GM19463 (cell line): ENCODE results near the gene PRKAB2.
A peak's percentile ranks its signal among the peaks of the same experiment; 100 is the strongest.
"Not testable (repeated sequence)": the region's sequence is repeated elsewhere in the genome, so short reads cannot be mapped to it uniquely, and the experiment has no call there.

Experiments used
- ATAC-seq: cut with Tn5 transposase; IDR thresholded peaks from one replicate; pipeline ENCODE4 v1.9.1; 2021; ENCODE audit warnings: mild to moderate bottlenecking, moderate library complexity; ENCODE audit not compliant: unreplicated experiment

The PRKAB2 gene

DNA sequence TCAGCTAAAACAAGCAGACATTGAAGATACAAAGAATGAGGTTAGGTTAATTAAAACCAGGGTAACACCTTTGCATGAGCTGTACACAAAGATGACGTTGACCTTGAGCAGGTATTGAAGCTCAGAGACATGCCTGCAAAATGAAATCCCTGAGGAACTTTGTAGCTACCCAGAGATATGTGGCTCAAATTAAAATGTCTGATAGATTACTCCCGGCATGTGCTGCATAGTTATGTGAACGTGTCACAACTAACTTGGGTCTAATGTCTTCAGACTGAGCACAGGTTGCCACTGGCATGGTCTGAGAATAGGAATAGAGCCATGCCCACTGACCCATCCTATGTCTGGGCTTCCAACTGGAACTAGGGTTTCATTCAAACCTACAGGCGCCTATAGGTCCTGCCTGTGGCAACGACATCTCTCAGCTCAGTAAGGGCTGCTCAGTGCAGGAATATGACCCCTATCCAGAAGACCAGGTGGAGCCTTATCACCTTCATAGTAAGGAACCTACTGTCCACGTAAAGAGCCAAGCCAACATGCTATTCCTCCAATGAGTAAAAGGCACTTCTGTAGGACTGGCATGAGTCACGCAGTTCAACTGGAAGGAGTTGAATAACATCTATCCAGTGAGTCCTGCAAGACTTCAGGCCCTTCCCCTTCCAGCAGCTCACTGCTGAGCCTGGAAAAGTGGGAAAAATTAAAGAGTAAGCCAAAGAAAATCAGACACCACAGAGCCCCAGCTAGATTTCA lies 60.7 kb downstream of the PRKAB2 start:
- no peak for ATAC-seq

DNA sequence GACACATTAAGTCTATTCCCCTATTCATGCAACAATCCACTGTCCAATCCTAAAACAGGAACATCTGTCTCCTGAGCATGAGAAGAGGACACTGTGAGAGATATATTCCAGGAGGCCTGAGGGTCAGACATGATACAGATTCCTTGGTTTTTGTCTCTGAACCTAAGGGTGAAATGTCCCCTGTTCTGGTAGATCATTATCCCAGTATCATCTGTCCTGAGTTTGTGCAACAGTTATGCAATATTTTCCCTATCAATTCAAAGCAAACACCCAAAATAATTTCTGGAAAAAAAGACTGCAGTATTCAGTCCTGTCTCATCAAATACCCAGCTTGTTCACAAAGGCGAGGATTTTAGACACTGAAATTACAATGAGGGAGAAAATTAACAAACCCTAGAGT lies 61.4 kb downstream of the PRKAB2 start:
- no peak for ATAC-seq

DNA sequence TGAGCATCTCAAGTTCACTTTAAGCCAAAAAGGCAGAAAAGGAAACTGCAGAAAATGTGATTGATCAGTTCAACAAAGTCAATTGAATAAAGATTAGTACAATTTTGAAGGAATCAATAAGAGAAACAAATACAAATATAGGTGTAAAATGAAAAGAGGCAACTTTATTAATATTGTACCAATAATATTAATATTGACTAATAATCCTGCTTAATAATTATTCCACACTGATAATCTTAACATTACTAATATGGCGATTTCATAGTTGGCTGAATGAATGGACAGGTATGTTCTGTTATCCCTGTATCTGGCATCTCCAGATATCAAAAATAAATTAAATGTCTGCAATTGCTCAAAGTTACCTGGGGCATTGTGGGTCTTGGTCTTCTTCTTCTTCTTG lies 61.8 kb downstream of the PRKAB2 start:
- ATAC-seq: no peak

DNA sequence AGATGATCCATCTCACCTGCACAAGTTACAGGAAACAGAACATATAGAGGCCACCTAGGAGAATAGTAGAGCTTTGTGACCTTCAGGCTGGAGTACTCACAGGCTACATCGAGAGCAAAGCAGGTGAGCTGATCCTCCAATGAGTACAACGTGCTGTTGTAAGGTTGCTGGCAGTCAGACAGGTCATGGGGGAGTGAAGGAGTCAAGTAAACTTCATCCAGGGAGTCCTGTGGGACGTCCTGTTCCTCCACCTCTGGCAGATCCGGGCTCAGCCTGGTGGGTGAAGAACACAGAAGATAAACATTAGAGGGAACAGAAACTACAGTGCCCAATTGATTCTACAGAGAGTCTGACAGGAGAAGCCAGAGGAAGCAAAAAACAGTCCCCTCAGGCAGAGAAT lies 62.5 kb downstream of the PRKAB2 start:
- no peak for ATAC-seq

DNA sequence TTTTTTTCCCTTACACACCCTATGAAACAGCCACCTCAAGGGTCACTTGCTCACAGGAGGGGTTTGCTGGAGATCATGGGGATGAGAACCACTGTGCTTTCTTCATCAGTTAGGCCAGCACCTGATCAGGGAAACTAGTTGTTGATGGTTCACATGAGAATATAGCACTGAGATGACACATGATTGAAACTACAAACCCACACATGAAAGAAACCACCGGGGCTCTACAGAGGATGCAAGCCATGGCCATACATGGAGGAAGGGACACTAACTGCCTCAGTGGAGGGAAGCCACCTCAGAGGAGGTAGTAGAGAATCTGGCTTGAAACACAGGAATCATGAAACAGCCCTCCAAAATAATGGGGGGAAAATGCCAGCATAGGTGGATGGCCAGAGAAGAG lies 63.2 kb downstream of the PRKAB2 start:
- peak; percentile 70 for ATAC-seq

DNA sequence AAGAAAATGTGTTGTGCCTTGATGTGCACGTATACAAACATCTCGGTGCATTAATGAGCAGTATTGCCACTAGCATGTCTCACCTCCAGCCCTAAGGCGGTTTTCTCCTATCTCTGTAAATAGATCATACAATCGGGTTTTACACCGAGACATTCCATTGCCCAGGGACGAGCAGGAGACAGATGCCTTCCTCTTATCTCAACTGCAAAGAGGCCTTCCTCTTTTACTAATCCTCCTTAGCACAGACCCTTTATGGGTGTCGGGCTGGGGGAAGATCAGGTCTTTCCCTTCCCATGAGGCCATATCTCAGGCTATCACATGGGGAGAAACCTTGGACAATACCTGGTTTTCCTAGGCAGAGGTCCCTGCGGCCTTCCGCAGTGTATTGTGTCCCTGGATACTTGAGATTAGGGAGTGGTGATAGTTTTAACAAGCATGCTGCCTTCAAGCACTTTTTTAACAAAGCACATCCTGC lies 65.8 kb downstream of the PRKAB2 start:
- not testable (repeated sequence) for ATAC-seq

DNA sequence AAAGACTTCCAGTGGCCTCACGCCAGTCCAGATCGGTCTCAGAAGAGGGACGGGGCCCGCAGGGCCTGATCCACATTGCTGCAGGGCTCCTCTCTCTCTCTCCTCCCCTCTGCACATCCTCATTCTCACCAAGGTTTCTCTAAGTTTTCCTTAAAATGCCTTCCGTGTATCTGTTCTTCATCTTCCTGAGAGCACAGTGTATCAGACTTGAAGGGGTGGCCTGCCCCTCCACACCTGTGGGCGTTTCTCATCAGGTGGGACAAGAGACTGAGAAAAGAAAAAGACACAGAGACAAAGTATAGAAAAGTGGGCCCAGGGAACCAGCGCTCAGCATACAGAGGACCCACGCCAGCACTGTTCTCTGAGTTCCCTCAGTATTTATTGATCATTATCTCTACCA lies 66.4 kb downstream of the PRKAB2 start:
- no peak for ATAC-seq
